ENCODE results near the gene ARL13B.
"Not testable (repeated sequence)": the region's sequence is repeated elsewhere in the genome, so short reads cannot be mapped to it uniquely, and the experiment has no call there.

Gene ARL13B

DNA sequence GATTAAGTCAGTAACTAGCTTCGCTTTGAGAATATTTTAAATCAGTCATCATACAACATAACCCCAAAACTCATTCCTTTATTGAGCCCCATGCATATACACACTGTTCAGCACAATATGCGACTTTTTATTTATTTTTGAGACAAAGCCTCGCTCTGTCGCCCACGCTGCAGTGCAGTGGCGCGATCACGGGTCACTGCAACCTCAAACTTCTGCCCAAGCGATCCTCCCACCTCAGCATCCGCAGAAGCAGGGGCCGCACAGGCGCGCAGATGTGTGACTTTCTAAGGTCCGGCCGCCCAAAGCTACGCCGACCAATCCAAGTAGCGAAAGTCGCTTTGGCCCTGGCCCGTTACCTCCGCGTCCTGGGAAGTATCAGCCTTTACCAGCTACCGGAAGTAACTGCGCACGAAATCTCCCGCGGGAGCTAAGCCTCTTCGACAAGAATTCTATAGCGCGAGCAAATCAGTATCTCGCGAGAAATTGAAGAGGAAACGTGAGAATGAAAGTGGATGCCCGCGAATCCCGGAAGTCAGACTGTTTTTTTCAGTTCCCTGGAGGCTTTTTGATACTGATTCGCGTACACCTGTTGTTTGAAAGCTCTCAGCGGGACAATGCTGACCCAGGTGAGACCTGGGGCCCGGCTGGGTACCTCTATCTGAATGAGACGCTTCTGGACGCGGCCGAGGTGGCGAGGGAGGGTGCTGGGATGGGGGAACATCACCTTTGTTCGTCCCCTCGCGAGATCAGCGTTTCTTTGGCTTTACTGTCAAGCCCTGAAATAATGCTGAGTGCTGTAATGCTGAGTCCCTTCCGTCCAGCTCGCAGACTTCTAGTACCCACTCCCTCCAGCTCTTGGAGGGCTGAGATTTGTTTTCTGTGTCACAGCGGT lies 82.8 kb downstream of the ARL13B start, which contains the start of the genes DHFR2 and NSUN3:
Gene DHFR2 (minus strand): TSS at position 404 of the 892 bp plus-strand sequence. CDS start 1,405 bp downstream, outside the sequence.
Gene NSUN3 (plus strand): TSS at position 549 of the 892 bp plus-strand sequence. CDS start 66 bp downstream, at position 615.
- DNase-seq (ENCODE audit: low read depth in 2 of 2) = peak; percentile 96

DNA sequence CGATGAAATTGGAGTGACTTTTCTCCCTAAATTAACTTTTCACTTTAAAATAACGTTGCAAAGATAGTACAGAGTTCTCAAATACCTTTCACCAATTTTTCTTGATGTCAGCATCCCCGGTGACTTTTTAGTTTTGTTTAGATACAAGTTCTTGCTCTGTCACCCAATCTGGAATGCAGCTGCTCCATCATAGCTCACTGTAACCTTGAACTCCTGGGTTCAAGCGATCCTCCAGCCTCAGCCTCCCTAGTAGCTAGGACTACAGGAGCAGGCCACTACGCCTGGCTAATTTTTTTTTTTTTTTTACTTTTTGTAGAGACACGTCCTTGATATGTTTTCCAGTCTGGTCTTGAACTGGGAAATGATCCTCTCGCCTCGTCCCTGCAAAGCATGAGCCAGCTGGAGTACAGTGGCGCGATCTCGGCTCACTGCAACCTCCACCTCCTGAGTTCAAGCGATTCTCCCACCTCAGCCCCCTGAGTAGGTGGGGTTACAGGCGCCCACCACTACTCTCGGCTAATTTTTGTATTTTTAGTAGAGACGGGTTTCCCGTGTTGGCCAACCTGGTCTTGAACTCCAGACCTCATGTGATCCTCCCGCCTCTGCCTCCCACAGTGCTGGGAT lies 83.7 kb downstream of the ARL13B start:
- no peak for DNase-seq (ENCODE audit: low read depth in 2 of 2)

DNA sequence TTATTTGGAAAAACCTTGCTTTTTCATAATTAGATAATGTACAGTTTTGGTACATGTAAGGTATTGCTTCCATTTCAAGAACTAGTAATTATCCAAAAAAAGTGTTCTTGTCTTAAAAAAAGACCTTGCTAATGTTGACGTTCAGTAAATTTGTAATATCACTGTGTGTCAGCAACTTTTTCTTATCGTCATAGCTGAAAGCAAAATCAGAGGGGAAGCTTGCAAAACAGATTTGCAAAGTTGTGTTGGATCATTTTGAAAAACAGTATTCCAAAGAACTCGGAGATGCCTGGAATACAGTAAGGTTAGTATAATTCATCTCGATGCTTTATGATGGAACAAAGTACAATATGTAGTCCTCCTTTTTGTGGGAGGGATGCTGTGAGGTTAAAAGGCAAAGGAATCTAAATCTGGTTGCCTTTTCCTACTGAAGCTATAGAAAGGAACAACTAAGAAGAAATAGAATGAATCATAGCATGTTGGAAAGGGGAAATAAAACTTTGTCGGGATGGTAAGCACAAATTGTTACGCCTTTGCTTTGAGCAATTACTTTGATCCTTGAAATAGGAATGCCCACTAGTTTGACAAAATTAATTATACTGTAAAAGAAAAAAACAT lies 84.4 kb downstream of the ARL13B start:
- DNase-seq (ENCODE audit: low read depth in 2 of 2) = no peak

DNA sequence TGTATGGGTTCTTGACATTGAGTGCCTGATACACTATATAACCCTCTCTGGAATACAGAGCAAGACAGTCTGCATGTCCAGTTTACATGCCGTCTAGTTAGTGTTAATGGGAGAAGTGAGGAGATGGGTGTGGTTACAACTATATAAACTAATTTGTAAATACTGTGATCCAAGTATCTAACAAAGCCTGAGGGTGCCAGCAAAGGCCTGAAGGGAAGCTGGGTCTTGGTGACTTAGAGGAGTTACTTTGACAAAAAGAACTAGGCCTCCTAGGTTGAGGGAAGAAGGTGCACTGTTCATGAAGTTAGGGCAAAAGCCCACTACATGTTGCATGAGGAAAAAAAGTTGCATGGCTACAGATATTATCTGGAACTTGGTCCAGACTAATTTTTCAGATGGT lies 85.2 kb downstream of the ARL13B start:
- DNase-seq (ENCODE audit: low read depth in 2 of 2) = no peak

DNA sequence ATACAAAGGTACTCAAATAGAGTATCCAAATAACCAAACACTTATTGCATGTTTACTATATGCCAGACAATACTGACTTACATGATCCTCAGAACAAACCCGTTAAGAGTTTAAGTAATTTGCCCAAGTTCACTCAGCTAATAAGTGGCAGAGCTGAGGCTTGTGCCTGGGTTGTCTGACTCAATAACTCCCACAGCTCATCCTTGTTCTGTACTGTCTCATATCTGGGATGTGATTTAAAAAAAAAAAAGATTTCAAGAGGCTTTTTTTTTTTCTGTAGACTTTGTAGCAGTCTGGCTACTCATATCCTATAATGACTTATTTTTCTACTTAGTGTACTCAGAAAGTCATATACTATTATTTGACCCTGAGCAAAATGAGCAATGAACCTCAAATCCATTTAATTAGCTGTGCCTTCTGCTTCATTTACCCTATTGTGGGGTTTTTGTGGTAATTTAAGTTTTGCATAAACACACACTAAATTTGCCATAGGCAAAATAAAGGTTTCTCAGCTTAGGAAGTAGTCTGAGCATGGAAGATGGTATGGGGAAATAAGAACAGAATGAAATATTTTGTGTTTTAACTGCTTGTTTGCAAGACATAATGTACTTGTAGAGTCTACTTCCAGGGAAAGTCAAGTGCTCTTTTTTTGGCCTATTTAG lies 86.0 kb downstream of the ARL13B start:
- DNase-seq (ENCODE audit: low read depth in 2 of 2) = no peak

DNA sequence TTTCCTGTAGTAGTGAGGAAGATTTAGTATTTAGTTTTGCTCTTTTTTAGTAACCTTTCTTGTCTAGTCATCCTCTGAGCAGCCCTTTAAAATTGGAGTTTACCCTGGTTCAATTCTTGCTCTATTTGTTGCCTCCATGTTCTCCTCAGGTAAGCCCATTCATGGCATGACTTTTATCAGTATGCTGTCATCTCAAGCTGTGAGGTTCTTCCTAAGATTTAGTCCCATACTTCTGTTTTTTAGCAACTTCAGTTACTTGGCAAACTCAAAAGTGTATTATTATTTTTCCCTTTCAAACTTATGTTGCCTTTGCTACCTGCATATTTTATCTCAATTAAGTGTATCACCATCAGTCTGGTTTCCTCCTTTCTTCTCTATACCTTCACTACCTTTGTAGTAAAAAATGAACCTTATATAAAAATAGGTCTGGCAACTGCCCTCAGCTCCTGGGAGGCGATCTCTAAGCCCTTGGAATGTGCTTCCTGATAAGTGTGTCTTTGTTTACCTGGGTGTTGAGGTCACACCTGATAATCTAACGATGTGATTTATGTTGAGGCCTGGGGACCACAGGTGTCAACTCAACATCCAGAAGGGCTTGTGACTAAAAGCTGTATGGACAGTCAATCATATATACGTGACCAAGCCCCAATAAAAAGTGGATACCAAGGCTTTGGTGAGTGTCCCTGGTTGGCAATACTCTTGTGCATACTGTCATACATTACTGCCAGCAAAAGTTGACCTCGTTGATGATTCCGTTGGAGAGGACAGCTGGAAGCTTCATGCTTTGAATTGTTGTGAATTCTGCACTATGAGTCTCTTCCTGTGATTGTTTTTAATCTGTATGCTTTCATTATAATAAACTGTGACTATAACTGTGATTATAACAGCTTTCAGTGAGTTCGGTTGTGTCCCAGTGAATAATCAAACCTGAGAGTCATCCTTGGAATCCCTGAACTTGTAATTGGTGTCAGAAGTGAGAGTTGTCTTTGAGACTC lies 86.8 kb downstream of the ARL13B start:
- no peak for DNase-seq (ENCODE audit: low read depth in 2 of 2)

DNA sequence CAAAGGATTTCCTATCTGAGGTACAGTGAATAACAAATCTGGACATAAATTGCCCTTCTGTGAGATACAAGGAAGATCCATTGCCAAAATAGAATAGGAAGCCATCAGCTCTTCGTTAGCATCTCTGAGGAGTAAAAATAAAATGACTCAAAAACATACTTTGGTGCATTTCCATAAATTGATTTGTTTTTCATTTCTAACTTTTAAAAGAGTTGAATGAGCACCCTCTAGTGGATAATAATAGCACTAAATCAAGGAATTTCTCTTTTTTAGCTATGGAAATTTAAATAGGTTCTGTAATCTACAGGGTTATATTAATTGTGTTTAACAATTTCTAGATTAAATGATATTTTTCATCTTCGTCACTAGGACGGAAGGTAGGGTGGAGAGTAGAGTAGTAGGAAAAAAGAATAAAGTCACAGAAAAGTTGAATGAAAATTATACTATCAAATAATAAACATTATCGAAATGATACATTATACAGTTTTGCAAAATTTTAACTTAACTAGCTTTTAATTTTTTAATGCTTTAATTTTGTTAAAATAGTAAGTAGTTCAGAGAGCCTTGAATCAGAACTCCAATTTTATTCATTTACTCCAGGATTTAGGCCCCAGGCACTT lies 89.3 kb downstream of the ARL13B start:
- DNase-seq (ENCODE audit: low read depth in 2 of 2) = peak; percentile 15 to 18

DNA sequence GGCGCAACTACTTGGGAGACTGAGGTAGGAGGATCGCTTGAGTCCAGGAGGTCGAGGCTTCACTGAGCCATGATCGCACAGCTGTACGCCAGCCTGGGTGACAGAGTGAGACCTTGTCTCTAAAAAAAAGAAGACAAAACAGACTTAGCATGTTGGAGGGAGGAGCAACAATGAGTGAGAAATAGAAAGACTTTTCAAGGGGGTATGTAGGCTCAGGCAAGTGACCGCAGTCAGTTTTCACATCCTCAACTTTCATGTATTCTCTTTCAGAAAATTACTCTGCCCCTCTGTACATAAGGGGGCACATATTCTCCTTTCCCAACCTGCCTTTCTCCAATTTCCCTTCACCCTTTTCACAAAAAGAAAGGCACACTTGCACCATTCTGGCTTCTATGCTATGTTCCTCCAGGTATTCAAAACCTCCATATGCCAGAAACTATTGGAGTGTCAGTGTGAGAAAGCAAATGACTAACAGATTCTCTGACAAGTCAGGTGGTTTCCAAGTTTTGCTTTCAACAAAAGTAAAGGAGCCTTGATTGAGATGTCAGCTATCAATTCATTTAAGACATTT lies 90.5 kb downstream of the ARL13B start:
- DNase-seq (ENCODE audit: low read depth in 2 of 2) = no peak

DNA sequence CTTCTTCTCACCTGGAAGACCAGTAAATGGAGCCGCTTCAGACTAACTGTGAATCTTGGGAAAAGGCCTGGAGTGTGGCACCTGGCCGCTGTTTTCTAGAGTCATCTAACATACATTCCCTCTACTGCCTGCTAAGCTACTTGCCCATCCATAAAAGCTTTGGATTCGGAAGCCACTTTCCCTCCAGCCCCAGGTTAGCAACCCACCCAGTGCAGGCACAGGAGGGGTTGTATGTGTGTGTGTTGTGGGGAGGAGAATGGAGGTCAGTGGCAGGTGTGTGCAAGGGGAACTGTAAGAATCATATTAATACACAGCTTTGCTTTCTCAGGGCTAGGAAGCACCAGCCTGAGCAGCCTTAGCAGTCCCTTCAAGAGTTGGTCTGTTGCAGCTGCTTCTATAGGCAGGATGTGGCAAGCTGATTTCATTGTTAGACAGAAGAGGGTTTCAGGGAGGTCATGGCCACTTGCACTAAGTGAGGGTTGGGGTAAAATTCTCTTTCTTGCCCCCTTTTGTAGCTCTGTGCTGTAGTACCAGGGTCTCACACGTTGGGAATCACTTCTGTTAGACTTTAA lies 91.8 kb downstream of the ARL13B start:
- DNase-seq (ENCODE audit: low read depth in 2 of 2) = no peak

DNA sequence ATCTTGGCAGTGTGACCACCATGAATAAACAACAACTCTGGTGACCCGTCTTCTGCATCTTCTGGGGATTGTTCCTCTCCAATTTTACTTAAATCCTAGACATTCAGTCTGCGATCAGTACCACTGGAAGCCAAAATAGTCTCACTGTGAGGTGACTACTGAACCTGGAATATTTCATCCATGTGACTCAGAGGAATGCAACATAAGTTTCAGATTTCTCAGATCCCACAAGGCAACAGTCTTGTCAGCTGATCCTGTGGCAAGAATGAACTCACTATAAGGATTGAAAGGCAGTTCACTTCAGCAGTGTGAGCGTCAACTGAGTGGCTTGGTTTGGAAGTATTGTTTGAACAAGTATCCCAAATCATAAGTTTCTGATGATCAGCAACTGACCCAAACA lies 96.1 kb downstream of the ARL13B start:
- no peak for DNase-seq (ENCODE audit: low read depth in 2 of 2)

DNA sequence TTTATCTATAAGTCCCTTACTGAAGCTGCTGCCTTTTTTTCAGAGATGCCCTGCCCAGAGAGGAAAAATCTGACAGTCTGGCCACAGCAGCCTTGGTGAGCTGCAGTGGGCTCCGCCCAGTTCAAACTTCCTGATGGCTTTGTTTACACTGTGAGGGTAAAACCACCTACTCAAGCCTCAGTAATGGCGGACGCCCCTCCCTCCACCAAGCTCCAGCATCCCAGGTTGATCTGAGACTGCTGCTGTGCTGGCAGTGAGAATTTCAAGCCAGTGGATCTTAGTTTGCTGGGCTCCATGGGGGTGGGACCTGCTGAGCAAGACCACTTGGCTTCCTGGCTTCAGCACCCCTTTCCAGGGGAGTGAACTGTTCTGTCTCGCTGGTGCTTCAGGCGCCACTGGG lies 100.6 kb downstream of the ARL13B start:
- DNase-seq (ENCODE audit: low read depth in 2 of 2) = not testable (repeated sequence)

DNA sequence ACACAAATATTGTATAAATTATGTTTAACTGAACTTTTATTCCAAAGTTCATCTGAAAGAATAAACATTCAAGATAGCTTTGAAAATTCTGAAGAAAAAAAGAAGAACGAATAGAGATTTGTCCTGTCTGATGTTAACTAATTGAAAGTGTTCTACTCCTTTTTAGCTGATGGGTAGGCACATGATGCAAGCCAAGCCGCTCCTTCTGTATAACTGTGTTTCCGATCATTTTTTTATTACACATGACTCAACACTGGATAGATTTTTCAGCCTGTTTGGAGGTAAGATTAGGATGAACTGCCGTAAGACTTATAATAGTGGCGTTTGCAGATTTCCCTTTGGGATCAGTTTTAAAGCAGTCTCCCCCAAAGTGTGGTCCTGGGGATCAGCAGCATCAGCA lies 101.9 kb downstream of the ARL13B start:
- DNase-seq (ENCODE audit: low read depth in 2 of 2) = no peak

DNA sequence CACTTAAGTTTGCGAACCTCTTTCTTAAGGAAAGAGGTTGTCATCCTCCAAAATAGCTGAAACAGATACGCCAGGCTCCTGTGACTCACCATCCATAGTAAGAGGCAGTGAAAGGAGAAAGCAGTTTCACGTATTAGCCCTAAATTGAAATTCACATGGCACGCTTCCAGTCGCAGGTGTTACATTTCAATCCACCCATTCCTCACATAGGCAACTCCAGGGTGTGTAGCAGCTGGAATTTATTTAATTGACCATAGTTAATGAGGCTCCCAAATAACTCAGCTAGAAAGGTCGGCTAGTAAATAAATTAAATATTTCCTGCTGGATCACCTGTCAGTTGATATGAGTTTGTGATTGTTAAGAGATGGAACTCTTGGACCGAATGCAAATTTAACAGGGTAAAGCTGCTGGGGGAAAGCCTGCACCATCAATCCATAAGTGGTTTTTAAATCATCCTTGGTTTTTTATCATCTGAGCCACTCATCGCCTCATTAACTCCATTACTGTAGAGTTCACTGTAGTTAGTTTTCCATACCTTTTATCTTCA lies 102.5 kb downstream of the ARL13B start:
- DNase-seq (ENCODE audit: low read depth in 2 of 2) = no peak

DNA sequence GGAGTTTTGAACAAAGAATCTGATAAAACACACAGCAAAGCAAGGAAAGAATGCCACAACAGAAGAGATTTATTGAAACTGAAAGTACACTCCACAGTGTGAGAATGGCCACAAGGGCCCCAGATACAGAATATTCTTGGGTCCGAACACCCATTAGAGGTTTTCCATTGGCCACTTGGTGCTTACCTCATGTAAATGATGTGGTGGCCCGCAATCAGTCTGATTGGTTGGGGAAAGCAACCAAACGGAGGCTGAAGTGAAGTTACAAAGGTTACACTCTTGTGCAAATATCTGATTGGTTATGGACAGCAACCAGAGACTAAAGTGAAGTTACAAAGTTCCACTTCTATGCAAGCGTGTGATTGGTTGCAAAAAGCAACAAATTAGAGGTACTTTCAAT lies 103.3 kb downstream of the ARL13B start:
- no peak for DNase-seq (ENCODE audit: low read depth in 2 of 2)

DNA sequence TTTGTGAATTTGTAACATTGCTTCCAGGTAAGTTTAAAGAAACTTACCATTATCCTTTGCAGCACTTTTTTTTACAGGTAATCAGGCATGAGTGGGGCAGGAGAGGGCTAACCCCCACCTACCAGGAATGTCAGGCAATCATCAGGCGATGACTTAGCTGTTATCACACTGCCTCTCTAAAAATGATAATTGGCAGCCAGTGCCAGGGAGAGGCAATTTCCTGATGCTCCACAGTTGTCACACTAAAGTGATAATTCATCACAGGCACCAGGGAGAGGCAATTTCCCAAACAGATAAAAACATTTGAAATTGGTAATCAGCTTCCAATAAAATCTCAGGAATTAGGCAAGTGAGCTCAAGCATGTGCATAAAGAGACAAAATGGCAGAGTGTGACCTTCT lies 109.2 kb downstream of the ARL13B start:
- DNase-seq (ENCODE audit: low read depth in 2 of 2) = no peak

DNA sequence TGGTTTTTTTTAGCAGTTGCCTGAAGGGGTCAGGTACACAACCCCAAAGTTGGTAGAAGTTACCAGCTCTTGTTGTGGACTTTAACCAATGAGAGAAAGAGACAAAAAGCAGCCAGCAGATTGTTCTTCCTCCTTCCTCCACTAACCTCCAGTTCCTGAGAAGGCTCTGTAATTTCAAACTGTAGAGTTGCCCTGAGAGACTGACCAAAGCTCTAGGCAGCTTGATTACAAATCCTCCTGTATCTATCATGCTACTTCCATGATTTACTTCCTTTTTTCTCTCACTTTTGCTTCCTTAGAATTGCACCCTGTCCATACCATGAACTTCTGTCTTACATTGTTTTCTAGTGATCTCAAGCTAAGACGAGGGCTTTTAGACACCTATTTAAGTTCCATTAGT lies 112.1 kb downstream of the ARL13B start:
- DNase-seq (ENCODE audit: low read depth in 2 of 2) = no peak

DNA sequence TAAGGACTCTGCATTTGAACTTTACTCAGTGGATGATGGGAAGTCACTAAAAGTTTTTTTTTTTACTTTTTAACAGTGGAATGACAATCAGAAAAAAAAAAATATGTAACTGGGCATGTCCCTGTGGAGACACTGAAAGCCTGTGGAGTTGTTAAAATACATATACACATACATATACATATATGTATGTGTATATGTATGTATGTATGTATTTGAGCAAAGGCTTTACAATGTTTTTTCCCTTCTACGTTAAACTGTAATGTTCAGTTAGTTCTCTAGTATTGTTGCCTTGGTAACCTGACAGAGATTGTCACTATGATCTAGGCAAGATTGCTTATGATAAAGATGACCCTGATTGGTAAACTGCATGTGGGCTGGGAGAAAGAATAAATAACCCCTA lies 113.2 kb downstream of the ARL13B start:
- no peak for DNase-seq (ENCODE audit: low read depth in 2 of 2)

DNA sequence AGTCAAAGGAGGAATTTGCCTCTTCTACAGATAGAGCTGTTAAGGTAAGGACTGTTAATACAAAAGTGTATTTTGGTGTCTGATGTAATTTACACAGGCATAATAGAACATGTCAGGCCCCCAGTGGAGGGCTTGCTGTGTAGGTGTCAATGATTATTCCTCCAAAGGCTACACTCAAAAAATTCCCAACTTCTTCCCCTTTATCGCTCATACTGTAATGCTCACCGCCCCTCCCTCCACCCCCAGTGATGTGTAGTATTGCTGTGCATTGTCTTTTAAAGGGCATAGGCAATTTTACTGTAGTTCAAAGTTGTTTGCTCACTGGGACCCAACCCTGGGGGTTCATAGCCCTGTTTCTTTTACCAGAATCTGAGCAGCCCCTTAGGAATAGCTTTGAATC lies 115.2 kb downstream of the ARL13B start:
- DNase-seq (ENCODE audit: low read depth in 2 of 2) = no peak

DNA sequence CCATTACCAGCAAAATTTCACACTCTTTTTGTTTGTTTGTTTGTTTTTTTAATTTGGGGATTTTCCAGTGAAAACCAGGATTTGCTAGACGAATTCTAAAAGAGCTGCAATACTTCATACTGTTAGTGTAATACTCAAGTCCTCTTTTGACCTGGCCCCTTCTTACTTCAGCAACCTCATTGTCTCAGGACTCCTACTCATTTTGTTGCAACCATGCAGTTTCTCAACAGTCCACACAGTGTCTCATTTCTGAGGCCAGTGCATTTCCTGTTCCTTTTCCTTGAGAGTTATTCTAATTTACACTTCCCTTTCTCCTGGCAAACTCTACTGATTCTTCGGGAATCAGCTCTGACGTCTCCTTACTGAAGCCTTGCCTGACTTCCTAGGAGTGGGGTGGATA lies 118.5 kb downstream of the ARL13B start:
- no peak for DNase-seq (ENCODE audit: low read depth in 2 of 2)
